Spleen (tissue), 11 donors: ENCODE data around the gene TMEM141. TPM values are rescaled to one million over a fixed set of nuclear protein-coding genes. Genes with fewer than 3 reads are reported as not detected.

Experiments
- DNase-seq: peaks from one replicate; pipeline ENCODE4 v3.0.0-alpha.2; 2020
- H3K27ac ChIP-seq, 8 donors: fragments of 200-600 bp; sonication (generic) in 7 of 8; 1 replicate in 4 of 8; 2 replicates in 4 of 8; pipeline versions ENCODE4 v1.5.0 to v1.8.0; 2016 to 2021; ENCODE audit warnings: inconsistent platforms in 4 of 8, mild to moderate bottlenecking in 4 of 8, moderate library complexity in 1 of 8
- H3K27me3 ChIP-seq, 7 donors: fragments of 200-600 bp; sonication (generic) in 6 of 7; replicated peaks in 1 of 7; 1 replicate in 4 of 7; 2 replicates in 3 of 7; pipeline versions ENCODE4 v1.5.0 to v1.8.0; 2016 to 2021; ENCODE audit warnings: inconsistent platforms in 3 of 7, mild to moderate bottlenecking in 1 of 7
- H3K36me3 ChIP-seq, 6 donors: fragments of 200-600 bp; sonication (generic) in 5 of 6; 1 replicate in 4 of 6; 2 replicates in 2 of 6; pipeline versions ENCODE4 v1.5.0 to v1.8.0; 2016 to 2021; ENCODE audit warnings: inconsistent platforms in 2 of 6
- H3K4me1 ChIP-seq, 6 donors: fragments of 200-600 bp; sonication (generic) in 5 of 6; 1 replicate in 3 of 6; 2 replicates in 3 of 6; pipeline versions ENCODE4 v1.5.0 to v1.8.0; 2016 to 2021; ENCODE audit warnings: inconsistent platforms in 3 of 6
- H3K4me3 ChIP-seq, 8 donors: fragments of 200-600 bp; sonication (generic) in 7 of 8; 1 replicate in 4 of 8; 2 replicates in 4 of 8; pipeline versions ENCODE4 v1.5.0 to v1.8.0; 2016 to 2021; ENCODE audit warnings: inconsistent platforms in 4 of 8, mild to moderate bottlenecking in 4 of 8, moderate library complexity in 2 of 8
- H3K9me3 ChIP-seq, 8 donors: fragments of 200-600 bp; sonication (generic) in 7 of 8; 1 replicate in 4 of 8; 2 replicates in 4 of 8; pipeline versions ENCODE4 v1.5.0 to v1.8.0; 2016 to 2021; ENCODE audit warnings: inconsistent platforms in 4 of 8
- CTCF ChIP-seq, 11 experiments: fragments of 200-600 bp in 7 of 11; fragments of 450-650 bp in 4 of 11; sonication (generic) in 4 of 11; IDR thresholded peaks in 8 of 11; conservative IDR thresholded peaks in 3 of 11; 1 replicate in 7 of 11; 2 replicates in 4 of 11; pipeline versions ENCODE4 v1.4.0 to v1.8.0; 2016 to 2021; ENCODE audit warnings: antibody characterized with exemption in 11 of 11, inconsistent platforms in 4 of 11, mild to moderate bottlenecking in 1 of 11
- POLR2A ChIP-seq, 3 donors: fragments of 450-650 bp; IDR thresholded peaks; one replicate each; pipeline ENCODE4 v1.5.1; 2017; ENCODE audit warnings: antibody characterized with exemption in 3 of 3, mild to moderate bottlenecking in 1 of 3
- POLR2AphosphoS5 ChIP-seq, 3 donors: sonication (generic); formaldehyde crosslinking; IDR thresholded peaks; one replicate each; pipeline ENCODE4 v1.5.1; 2017; ENCODE audit warnings: antibody characterized with exemption in 3 of 3
- WGBS, 5 donors: extraction: QIAGEN DNeasy Blood & Tissue Kit in 3 of 5; methylation state at CpG; one replicate each; pipeline versions ENCODE4 v1.1.5 to v1.1.7; 2013 to 2018; 5-methylcytosine and 5-hydroxymethylcytosine counted together
- intact Hi-C: fragments of 100-400 bp; cut with DNase I; formaldehyde crosslinking; loops from one replicate; pipeline ENCODE4 v1.15.0; 2023; ENCODE audit warnings: low total_unique reads
- polyA plus RNA-seq, 3 donors: library from polyadenylated mRNA; stranded (reverse); fragments of 200-250 nt; gene quantifications; one replicate each; pipeline ENCODE4 v1.2.1, GENCODE V29; 2013
- total RNA-seq, 7 donors: library from RNA; depleted of rRNA in 3 of 7; stranded (reverse); fragments of >200 nt in 3 of 7; fragmentation: NEBNext Ultra II Directional in 4 of 7; extraction: Animal tissue kit (Norgen Biotek cat#: 25700) in 4 of 7; gene quantifications; one replicate each; pipeline versions ENCODE4 v1.1.0 to v1.2.1, GENCODE V29; 2016 to 2021
- donor health status: healthy with polysubstance abuse.
- donor health status: DM: no; HTN: no; CAD: no; lungs with moderate emphysema.
- donor health status: DM: no; HTN: no; CAD: no.
- donor health status: Bipolar disorder and iron deficiency.
- donor health status: healthy.
- donor health status: DM: no; HTN: no; CAD: no.
- donor health status: DM: yes; HTN: yes; CAD: no.

TMEM141 gene
- total and polyA plus RNA-seq, 10 donors, result 32.1 to 92.8 (median 45.7) TPM

- DNase-seq, result no peak
- WGBS, 5 donors, result 40 to 65% (median 56%) methylated on average over 7 of the region's 7 CpGs
- Histone ChIP-seq H3K9me3 (peaks cover 0 to 10% (median 7%) of the 10 kb centered on the region in 8 donors), H3K27me3 (no peaks in the 10 kb centered on the region), H3K27ac (no peak overlapping the region), H3K36me3 (no peaks in the 10 kb centered on the region), H3K4me3 (no peak overlapping the region), H3K4me1 (peaks cover 0 to 6% (median 0%) of the 10 kb centered on the region in 6 donors)
- intact Hi-C loops, result no loop called here
- TF ChIP-seq CTCF (IDR thresholded peaks at IDR 0.05 in 8 of 11, conservative IDR thresholded peaks at IDR 0.05 in 3 of 11) (no peak), POLR2A (IDR thresholded peaks at IDR 0.05) (no peak), POLR2AphosphoS5 (IDR thresholded peaks at IDR 0.05) (no peak)
Measured at GRCh38 chr9:136776947-136777346, 14.2 kb upstream of the TMEM141 start.

GRCh38 chr9:136777359-136777758 lies 13.8 kb upstream of the TMEM141 start:
- DNase-seq, result no peak
- H3K36me3 ChIP-seq, result no peaks in the 10 kb centered on the region
- no peak overlapping the region for H3K4me3 ChIP-seq

GRCh38 chr9:136779808-136780207 lies 11.3 kb upstream of the TMEM141 start:
- no peaks in the 10 kb centered on the region for H3K9me3 ChIP-seq
- TF ChIP-seq CTCF (IDR thresholded peaks at IDR 0.05 in 8 of 11, conservative IDR thresholded peaks at IDR 0.05 in 3 of 11) (no peak), POLR2A (IDR thresholded peaks at IDR 0.05) (no peak), POLR2AphosphoS5 (IDR thresholded peaks at IDR 0.05) (no peak)
- H3K36me3 ChIP-seq, result no peaks in the 10 kb centered on the region
- intact Hi-C loops, result loop anchor here (10.0 kb wide), 1 partner anchor 285 kb away; no protein-coding TSS in a partner anchor
- 80 to 88% (median 82%) methylated on average over 5 of the region's 5 CpGs for WGBS, 5 donors
- no peak for DNase-seq
- H3K4me1 ChIP-seq, result peaks cover 0 to 6% (median 0%) of the 10 kb centered on the region in 6 donors
- H3K27me3 ChIP-seq, result no peaks in the 10 kb centered on the region
- H3K4me3 ChIP-seq, result no peak overlapping the region
- H3K27ac ChIP-seq, result no peak overlapping the region

More at GRCh38 chr9:136777359-136777758, 13.8 kb upstream of the TMEM141 start:
- WGBS, 5 donors, result 70 to 81% (median 75%) methylated on average over 14 of the region's 14 CpGs
- Histone ChIP-seq H3K27me3 (no peaks in the 10 kb centered on the region), H3K4me1 (peaks cover 0 to 6% (median 0%) of the 10 kb centered on the region in 6 donors), H3K27ac (no peak overlapping the region), H3K9me3 (peaks cover 0 to 10% (median 7%) of the 10 kb centered on the region in 8 donors)
- TF ChIP-seq POLR2A (IDR thresholded peaks at IDR 0.05) (no peak), POLR2AphosphoS5 (IDR thresholded peaks at IDR 0.05) (no peak)
- intact Hi-C loops, result no loop called here

- Histone ChIP-seq H3K9me3 (no peaks in the 10 kb centered on the region), H3K4me3 (no peak overlapping the region), H3K27ac (no peak overlapping the region), H3K27me3 (no peaks in the 10 kb centered on the region), H3K36me3 (no peaks in the 10 kb centered on the region), H3K4me1 (peaks cover 0 to 9% (median 1%) of the 10 kb centered on the region in 6 donors)
- intact Hi-C loops, result loop anchor here (10.0 kb wide), 1 partner anchor 282 kb away; no protein-coding TSS in a partner anchor
- WGBS, 5 donors, result 92 to 100% (median 98%) methylated on average over 3 of the region's 3 CpGs
- no peak for DNase-seq
- no peak for TF ChIP-seq CTCF (IDR thresholded peaks at IDR 0.05 in 8 of 11, conservative IDR thresholded peaks at IDR 0.05 in 3 of 11)
- no peak for TF ChIP-seq POLR2A (IDR thresholded peaks at IDR 0.05)
- TF ChIP-seq POLR2AphosphoS5 (IDR thresholded peaks at IDR 0.05), result no peak
Measured at GRCh38 chr9:136782452-136782851, 8.7 kb upstream of the TMEM141 start.
